Calu3 (cell line): ENCODE measurements around the gene DNMT3L. TPM values are rescaled to one million over a fixed set of nuclear protein-coding genes. Genes with fewer than 3 reads are reported as not detected.

Experiments
- BruUV-seq: library from RNA; stranded (reverse); fragments of 400-500 nt; replicated peaks from 2 replicates; lab custom pipeline; 2021; lab: Mats Ljungman, UMichigan
- CTCF ChIA-PET: fragments of 300-600 bp; sonication (Branson Sonifier 250); formaldehyde crosslinking; loops from one replicate; lab custom pipeline; 2022; ENCODE audit warnings: antibody characterized with exemption; lab: Charles Lee
- DNase-seq: peaks from one replicate; pipeline ENCODE4 v3.0.0; 2022
- H3K27ac Mint-ChIP-seq: one replicate; pipeline ENCODE4 v1.8.0; 2022; ENCODE audit warnings: mixed read lengths; ENCODE audit not compliant: unreplicated experiment
- H3K27me3 Mint-ChIP-seq: one replicate; pipeline ENCODE4 v1.8.0; 2022; ENCODE audit warnings: mixed read lengths; ENCODE audit not compliant: unreplicated experiment
- H3K36me3 Mint-ChIP-seq: one replicate; pipeline ENCODE4 v1.8.0; 2022; ENCODE audit warnings: mild to moderate bottlenecking, moderate library complexity, mixed read lengths; ENCODE audit not compliant: insufficient read depth, unreplicated experiment
- H3K4me1 Mint-ChIP-seq: one replicate; pipeline ENCODE4 v1.8.0; 2022; ENCODE audit warnings: mild to moderate bottlenecking, low read depth, mixed read lengths; ENCODE audit not compliant: unreplicated experiment
- H3K4me3 Mint-ChIP-seq: one replicate; pipeline ENCODE4 v1.8.0; 2022; ENCODE audit warnings: mild to moderate bottlenecking, low read depth, moderate library complexity, mixed read lengths; ENCODE audit not compliant: unreplicated experiment
- H3K9me3 Mint-ChIP-seq: one replicate; pipeline ENCODE4 v1.8.0; 2022; ENCODE audit warnings: low read depth, mixed read lengths; ENCODE audit not compliant: unreplicated experiment
- CTCF ChIP-seq: fragments of 200-600 bp; IDR thresholded peaks from one replicate; pipeline ENCODE4 v1.8.0; 2022; ENCODE audit warnings: antibody characterized with exemption; ENCODE audit not compliant: unreplicated experiment
- intact Hi-C: fragments of 100-400 bp; cut with micrococcal nuclease; formaldehyde crosslinking; loops from one replicate; pipeline ENCODE4 v1.10.0; 2022; ENCODE audit not compliant: unreplicated experiment
- total RNA-seq: library from RNA; stranded (reverse); gene quantifications from 2 replicates; pipeline ENCODE4 v1.2.3, GENCODE V29; 2022

DNMT3L gene
- total RNA-seq, 1 experiment from 2014 or later, result not detected

- H3K4me3 Mint-ChIP-seq, result no peak overlapping the region
- intact Hi-C loops, result no loop called here
- H3K4me1 Mint-ChIP-seq, result no peaks in the 10 kb centered on the region
- H3K36me3 Mint-ChIP-seq, result no peaks in the 10 kb centered on the region
- peaks cover 28% of the 10 kb centered on the region for H3K27me3 Mint-ChIP-seq
- CTCF ChIA-PET, result no interaction called here
- no peak for DNase-seq
- no TSS peak for BruUV-seq
- no peak for TF ChIP-seq CTCF
- H3K27ac Mint-ChIP-seq, result no peak overlapping the region
- no peaks in the 10 kb centered on the region for H3K9me3 Mint-ChIP-seq
Measured at GRCh38 chr21:44282370-44282769, 20.7 kb upstream of the DNMT3L start.

DNA sequence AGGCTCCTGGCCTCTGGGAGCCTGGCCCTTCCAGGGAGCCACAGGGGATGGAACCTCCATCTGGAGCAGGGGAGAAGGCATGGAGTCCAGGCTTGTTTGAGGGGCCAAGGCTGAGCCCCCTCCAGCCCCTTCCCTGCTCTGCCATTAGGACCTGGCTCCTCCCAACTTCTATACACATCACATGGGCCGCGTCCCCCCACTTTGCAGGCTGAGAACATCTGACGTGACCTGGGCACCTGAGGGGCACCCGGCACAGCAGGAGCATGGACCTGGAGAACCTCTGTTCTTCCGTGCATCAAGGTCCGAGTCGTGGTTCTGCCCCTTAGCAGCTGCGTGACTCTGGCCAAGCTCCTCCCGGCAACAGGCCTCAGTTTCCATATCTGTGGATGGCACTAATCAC, 20.1 kb upstream of the DNMT3L start:
- Mint-ChIP-seq H3K36me3 (no peaks in the 10 kb centered on the region), H3K27ac (no peak overlapping the region), H3K27me3 (peaks cover 25% of the 10 kb centered on the region), H3K4me1 (no peaks in the 10 kb centered on the region), H3K9me3 (no peaks in the 10 kb centered on the region), H3K4me3 (no peak overlapping the region)
- BruUV-seq, result no TSS peak
- DNase-seq, result no peak
- intact Hi-C loops, result no loop called here
- no peak for TF ChIP-seq CTCF
- CTCF ChIA-PET, result no interaction called here

GRCh38 chr21:44279354-44280260, 17.9 kb upstream of the DNMT3L start:
- intact Hi-C loops, result no loop called here
- H3K4me3 Mint-ChIP-seq, result no peak overlapping the region
- TF ChIP-seq CTCF, result no peak
- H3K27ac Mint-ChIP-seq, result no peak overlapping the region
- peaks cover 37% of the 10 kb centered on the region for H3K27me3 Mint-ChIP-seq
- H3K9me3 Mint-ChIP-seq, result no peaks in the 10 kb centered on the region
- no peaks in the 10 kb centered on the region for H3K36me3 Mint-ChIP-seq
- H3K4me1 Mint-ChIP-seq, result no peaks in the 10 kb centered on the region
- BruUV-seq, result no TSS peak
- CTCF ChIA-PET, result no interaction called here
- no peak for DNase-seq

DNA sequence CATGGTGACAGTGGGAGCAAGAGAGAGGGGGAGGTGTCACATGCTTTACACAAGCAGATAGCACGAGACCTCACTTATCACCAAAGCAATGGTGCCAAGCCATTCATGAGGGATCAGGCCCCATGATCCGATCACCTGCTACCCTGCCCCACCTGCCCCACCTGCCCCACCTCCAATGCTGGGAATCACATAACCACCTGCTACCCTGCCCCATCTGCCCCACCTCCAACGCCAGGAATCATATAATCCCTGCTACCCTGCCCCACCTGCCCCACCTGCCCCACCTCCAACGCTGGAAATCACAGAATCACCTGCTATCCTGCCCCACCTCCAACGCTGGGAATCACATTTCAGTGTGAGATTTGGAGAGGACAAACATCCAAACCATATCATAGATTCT, 13.3 kb upstream of the DNMT3L start:
- CTCF ChIA-PET, result no interaction called here
- BruUV-seq, result no TSS peak
- TF ChIP-seq CTCF, result no peak
- Mint-ChIP-seq H3K36me3 (no peaks in the 10 kb centered on the region), H3K9me3 (no peaks in the 10 kb centered on the region), H3K27me3 (peaks cover 40% of the 10 kb centered on the region), H3K4me3 (no peak overlapping the region), H3K27ac (no peak overlapping the region), H3K4me1 (no peaks in the 10 kb centered on the region)
- no peak for DNase-seq
- intact Hi-C loops, result no loop called here
